Memory B cell (primary cell): Measurements from ENCODE around the gene NECTIN1.

ENCODE experiments used
- ATAC-seq: fragments of 150-1000 bp; cut with Tn5 transposase; 2 replicates; pipeline ENCODE4 v1.10.0; 2021; ENCODE audit warnings: low read depth, mild to moderate bottlenecking, moderate library complexity
- DNase-seq, 2 donors: peaks; one replicate each; pipeline ENCODE4 v3.0.0; 2022; ENCODE audit warnings: low spot score in 2 of 2
- H3K27ac Mint-ChIP-seq: one replicate; pipeline ENCODE4 v1.8.0; 2022; ENCODE audit warnings: mild to moderate bottlenecking, moderate library complexity, mixed read lengths
- H3K27me3 Mint-ChIP-seq: one replicate; pipeline ENCODE4 v1.8.0; 2022; ENCODE audit warnings: mixed read lengths
- H3K36me3 Mint-ChIP-seq: one replicate; pipeline ENCODE4 v1.8.0; 2022; ENCODE audit warnings: mild to moderate bottlenecking, mixed read lengths
- H3K4me1 Mint-ChIP-seq: one replicate; pipeline ENCODE4 v1.8.0; 2022; ENCODE audit warnings: mixed read lengths
- H3K4me3 Mint-ChIP-seq: one replicate; pipeline ENCODE4 v1.8.0; 2022; ENCODE audit warnings: mild to moderate bottlenecking, moderate library complexity, mixed read lengths
- H3K9me3 Mint-ChIP-seq: one replicate; pipeline ENCODE4 v1.8.0; 2022; ENCODE audit warnings: mixed read lengths

Gene NECTIN1

GRCh38 chr11:119666061-119666460 is 62.9 kb downstream of the NECTIN1 start:
- ATAC-seq (no peak), DNase-seq (no peak)
- no peaks in the 10 kb centered on the region for H3K36me3 Mint-ChIP-seq
- H3K9me3 Mint-ChIP-seq = no peaks in the 10 kb centered on the region
- H3K27me3 Mint-ChIP-seq = peaks cover 6% of the 10 kb centered on the region
- H3K4me3 Mint-ChIP-seq = no peak overlapping the region
- H3K27ac Mint-ChIP-seq = no peak overlapping the region
- no peaks in the 10 kb centered on the region for H3K4me1 Mint-ChIP-seq

- no peaks in the 10 kb centered on the region for H3K36me3 Mint-ChIP-seq
- ATAC-seq (no peak), DNase-seq (no peak)
- no peaks in the 10 kb centered on the region for H3K4me1 Mint-ChIP-seq
- H3K27ac Mint-ChIP-seq = no peak overlapping the region
- peaks cover 6% of the 10 kb centered on the region for H3K27me3 Mint-ChIP-seq
- no peaks in the 10 kb centered on the region for H3K9me3 Mint-ChIP-seq
- no peak overlapping the region for H3K4me3 Mint-ChIP-seq
These were observed 64.1 kb downstream of the NECTIN1 start for GRCh38 chr11:119664701-119665420.

GRCh38 chr11:119664063-119664572 is 64.9 kb downstream of the NECTIN1 start:
- Mint-ChIP-seq H3K27me3 (peaks cover 4% of the 10 kb centered on the region), H3K27ac (no peak overlapping the region), H3K36me3 (no peaks in the 10 kb centered on the region), H3K4me1 (no peaks in the 10 kb centered on the region), H3K4me3 (no peak overlapping the region), H3K9me3 (no peaks in the 10 kb centered on the region)
- ATAC-seq = no peak
- no peak for DNase-seq

GRCh38 chr11:119663279-119663678 is 65.7 kb downstream of the NECTIN1 start:
- H3K27me3 Mint-ChIP-seq = peaks cover 4% of the 10 kb centered on the region
- no peak overlapping the region for H3K27ac Mint-ChIP-seq
- H3K4me3 Mint-ChIP-seq = no peak overlapping the region
- ATAC-seq (no peak), DNase-seq (no peak)
- H3K36me3 Mint-ChIP-seq = no peaks in the 10 kb centered on the region
- H3K9me3 Mint-ChIP-seq = no peaks in the 10 kb centered on the region
- no peaks in the 10 kb centered on the region for H3K4me1 Mint-ChIP-seq

- H3K27ac Mint-ChIP-seq = no peak overlapping the region
- no peaks in the 10 kb centered on the region for H3K36me3 Mint-ChIP-seq
- ATAC-seq = no peak
- H3K27me3 Mint-ChIP-seq = peaks cover 2% of the 10 kb centered on the region
- H3K9me3 Mint-ChIP-seq = no peaks in the 10 kb centered on the region
- H3K4me3 Mint-ChIP-seq = no peak overlapping the region
- no peak for DNase-seq
- H3K4me1 Mint-ChIP-seq = no peaks in the 10 kb centered on the region
These were observed 67.8 kb downstream of the NECTIN1 start for GRCh38 chr11:119661226-119661625.

- H3K9me3 Mint-ChIP-seq = no peaks in the 10 kb centered on the region
- H3K4me1 Mint-ChIP-seq = no peaks in the 10 kb centered on the region
- no peaks in the 10 kb centered on the region for H3K36me3 Mint-ChIP-seq
- H3K27me3 Mint-ChIP-seq = peaks cover 2% of the 10 kb centered on the region
- no peak overlapping the region for H3K4me3 Mint-ChIP-seq
- no peak for DNase-seq
- H3K27ac Mint-ChIP-seq = no peak overlapping the region
- no peak for ATAC-seq
These were observed 68.9 kb downstream of the NECTIN1 start for GRCh38 chr11:119659971-119660723.

GRCh38 chr11:119652907-119653659 is 75.9 kb downstream of the NECTIN1 start:
- no peak overlapping the region for H3K27ac Mint-ChIP-seq
- H3K27me3 Mint-ChIP-seq = no peaks in the 10 kb centered on the region
- peaks cover 1% of the 10 kb centered on the region for H3K9me3 Mint-ChIP-seq
- no peak overlapping the region for H3K4me3 Mint-ChIP-seq
- no peaks in the 10 kb centered on the region for H3K4me1 Mint-ChIP-seq
- no peak for ATAC-seq
- DNase-seq = no peak
- H3K36me3 Mint-ChIP-seq = no peaks in the 10 kb centered on the region

GRCh38 chr11:119651802-119652584 is 77.0 kb downstream of the NECTIN1 start:
- DNase-seq = no peak
- no peaks in the 10 kb centered on the region for H3K36me3 Mint-ChIP-seq
- no peak overlapping the region for H3K4me3 Mint-ChIP-seq
- no peaks in the 10 kb centered on the region for H3K4me1 Mint-ChIP-seq
- peaks cover 3% of the 10 kb centered on the region for H3K9me3 Mint-ChIP-seq
- no peak for ATAC-seq
- no peak overlapping the region for H3K27ac Mint-ChIP-seq
- H3K27me3 Mint-ChIP-seq = no peaks in the 10 kb centered on the region

- Mint-ChIP-seq H3K27ac (no peak overlapping the region), H3K27me3 (peaks cover 2% of the 10 kb centered on the region), H3K36me3 (no peaks in the 10 kb centered on the region), H3K9me3 (peaks cover 3% of the 10 kb centered on the region), H3K4me3 (no peak overlapping the region), H3K4me1 (no peaks in the 10 kb centered on the region)
- ATAC-seq (no peak), DNase-seq (no peak)
These were observed 78.7 kb downstream of the NECTIN1 start for GRCh38 chr11:119650251-119650650.

- DNase-seq = no peak
- ATAC-seq = no peak
- no peaks in the 10 kb centered on the region for H3K36me3 Mint-ChIP-seq
- H3K4me3 Mint-ChIP-seq = no peak overlapping the region
- H3K27ac Mint-ChIP-seq = no peak overlapping the region
- peaks cover 3% of the 10 kb centered on the region for H3K9me3 Mint-ChIP-seq
- no peaks in the 10 kb centered on the region for H3K4me1 Mint-ChIP-seq
- H3K27me3 Mint-ChIP-seq = peaks cover 4% of the 10 kb centered on the region
These were observed 81.7 kb downstream of the NECTIN1 start for GRCh38 chr11:119647254-119647653.

GRCh38 chr11:119645018-119645417 is 84.0 kb downstream of the NECTIN1 start:
- no peak overlapping the region for H3K27ac Mint-ChIP-seq
- DNase-seq (no peak), ATAC-seq (no peak)
- no peaks in the 10 kb centered on the region for H3K4me1 Mint-ChIP-seq
- H3K27me3 Mint-ChIP-seq = peaks cover 6% of the 10 kb centered on the region
- H3K9me3 Mint-ChIP-seq = peaks cover 3% of the 10 kb centered on the region
- no peaks in the 10 kb centered on the region for H3K36me3 Mint-ChIP-seq
- H3K4me3 Mint-ChIP-seq = no peak overlapping the region

GRCh38 chr11:119644502-119644901 is 84.5 kb downstream of the NECTIN1 start:
- no peak overlapping the region for H3K4me3 Mint-ChIP-seq
- ATAC-seq (no peak), DNase-seq (no peak)
- no peaks in the 10 kb centered on the region for H3K4me1 Mint-ChIP-seq
- peaks cover 3% of the 10 kb centered on the region for H3K9me3 Mint-ChIP-seq
- no peaks in the 10 kb centered on the region for H3K36me3 Mint-ChIP-seq
- peaks cover 6% of the 10 kb centered on the region for H3K27me3 Mint-ChIP-seq
- no peak overlapping the region for H3K27ac Mint-ChIP-seq

- H3K4me1 Mint-ChIP-seq = no peaks in the 10 kb centered on the region
- no peak overlapping the region for H3K27ac Mint-ChIP-seq
- H3K36me3 Mint-ChIP-seq = no peaks in the 10 kb centered on the region
- no peak overlapping the region for H3K4me3 Mint-ChIP-seq
- ATAC-seq (no peak), DNase-seq (no peak)
- H3K27me3 Mint-ChIP-seq = peaks cover 8% of the 10 kb centered on the region
- peaks cover 3% of the 10 kb centered on the region for H3K9me3 Mint-ChIP-seq
These were observed 85.1 kb downstream of the NECTIN1 start for GRCh38 chr11:119643876-119644225.
